Mesothelial cell of epicardium (in vitro differentiated cells): ENCODE measurements around the gene GOLGA6L10. TPM values are rescaled to one million over a fixed set of nuclear protein-coding genes. Genes with fewer than 3 reads are reported as not detected.
"Not testable (repeated sequence)": the region's sequence is repeated elsewhere in the genome, so short reads cannot be mapped to it uniquely, and the experiment has no call there.

Source experiments
- DNase-seq, 2 experiments: peaks; one replicate each; pipeline ENCODE4 v3.0.0; 2021; ENCODE audit warnings: low spot score in 2 of 2; ENCODE audit not compliant: unreplicated experiment in 2 of 2
- H3K27ac Mint-ChIP-seq: 2 replicates; pipeline ENCODE4 v1.8.0; 2021; ENCODE audit warnings: mixed read lengths
- H3K27me3 Mint-ChIP-seq: 2 replicates; pipeline ENCODE4 v1.8.0; 2021; ENCODE audit warnings: low read depth, mixed read lengths
- H3K36me3 Mint-ChIP-seq: 2 replicates; pipeline ENCODE4 v1.8.0; 2021; ENCODE audit warnings: mixed read lengths
- H3K4me1 Mint-ChIP-seq: 2 replicates; pipeline ENCODE4 v1.8.0; 2021; ENCODE audit warnings: mixed read lengths
- H3K4me3 Mint-ChIP-seq: 2 replicates; pipeline ENCODE4 v1.8.0; 2021; ENCODE audit warnings: mild to moderate bottlenecking, moderate library complexity, mixed read lengths
- H3K9me3 Mint-ChIP-seq: 2 replicates; pipeline ENCODE4 v1.8.0; 2021; ENCODE audit warnings: mixed read lengths
- total RNA-seq: library from RNA; stranded (reverse); gene quantifications from 3 replicates; pipeline ENCODE4 v1.2.1, GENCODE V29; 2021
- TF ChIP-seq, protein P1 (sequence below): fragments of 200-600 bp; sonication (generic); IDR thresholded peaks from one replicate; pipeline ENCODE4 v1.5.0; 2021; ENCODE audit warnings: antibody characterized with exemption; ENCODE audit not compliant: unreplicated experiment

The GOLGA6L10 gene
- total RNA-seq, 1 donor from 2014 or later = 11.6 TPM

DNA sequence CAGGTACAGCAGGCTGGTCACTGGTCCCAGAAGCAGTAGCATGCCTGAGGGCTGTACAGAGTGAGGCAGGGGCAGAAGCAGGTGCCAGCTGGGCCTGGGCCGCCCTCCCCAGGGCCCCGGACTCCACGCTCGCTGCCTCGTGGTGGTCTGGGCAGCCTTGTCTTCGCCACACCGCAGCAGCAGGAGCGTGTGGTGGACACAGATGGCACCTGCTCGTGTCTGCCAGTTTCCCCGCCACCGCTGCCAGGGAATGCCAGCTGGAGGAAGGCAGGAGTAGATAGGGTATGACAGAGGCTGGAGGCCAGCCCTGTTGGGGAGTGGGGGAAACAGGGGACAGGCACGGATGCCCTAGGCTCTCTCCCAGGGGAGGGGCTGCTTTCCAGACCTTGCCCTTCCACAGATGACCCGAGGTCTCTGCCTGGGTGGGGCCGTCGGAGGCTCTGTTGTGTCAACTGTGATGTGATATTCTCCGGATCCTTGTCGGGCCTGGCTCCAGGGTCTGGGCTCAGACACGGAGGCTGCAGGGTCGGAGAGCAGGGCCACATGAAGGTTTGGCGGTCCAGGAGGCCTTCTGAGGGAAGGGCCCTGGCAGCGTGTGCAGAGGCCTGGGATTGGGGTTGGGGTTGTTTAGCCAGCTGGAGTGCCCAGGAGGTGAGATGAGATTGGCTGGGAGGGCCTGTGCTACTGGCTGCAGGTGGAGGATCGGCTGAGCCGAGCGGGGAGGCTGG, 33.6 kb downstream of the GOLGA6L10 start:
- Mint-ChIP-seq H3K9me3 (peaks cover 5% of the 10 kb centered on the region), H3K36me3 (no peaks in the 10 kb centered on the region), H3K27ac (no peak overlapping the region), H3K4me1 (no peaks in the 10 kb centered on the region), H3K4me3 (no peak overlapping the region), H3K27me3 (peaks cover 5% of the 10 kb centered on the region)
- no peak for DNase-seq
- TF ChIP-seq, protein P1, sequence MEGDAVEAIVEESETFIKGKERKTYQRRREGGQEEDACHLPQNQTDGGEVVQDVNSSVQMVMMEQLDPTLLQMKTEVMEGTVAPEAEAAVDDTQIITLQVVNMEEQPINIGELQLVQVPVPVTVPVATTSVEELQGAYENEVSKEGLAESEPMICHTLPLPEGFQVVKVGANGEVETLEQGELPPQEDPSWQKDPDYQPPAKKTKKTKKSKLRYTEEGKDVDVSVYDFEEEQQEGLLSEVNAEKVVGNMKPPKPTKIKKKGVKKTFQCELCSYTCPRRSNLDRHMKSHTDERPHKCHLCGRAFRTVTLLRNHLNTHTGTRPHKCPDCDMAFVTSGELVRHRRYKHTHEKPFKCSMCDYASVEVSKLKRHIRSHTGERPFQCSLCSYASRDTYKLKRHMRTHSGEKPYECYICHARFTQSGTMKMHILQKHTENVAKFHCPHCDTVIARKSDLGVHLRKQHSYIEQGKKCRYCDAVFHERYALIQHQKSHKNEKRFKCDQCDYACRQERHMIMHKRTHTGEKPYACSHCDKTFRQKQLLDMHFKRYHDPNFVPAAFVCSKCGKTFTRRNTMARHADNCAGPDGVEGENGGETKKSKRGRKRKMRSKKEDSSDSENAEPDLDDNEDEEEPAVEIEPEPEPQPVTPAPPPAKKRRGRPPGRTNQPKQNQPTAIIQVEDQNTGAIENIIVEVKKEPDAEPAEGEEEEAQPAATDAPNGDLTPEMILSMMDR = no peak

DNA sequence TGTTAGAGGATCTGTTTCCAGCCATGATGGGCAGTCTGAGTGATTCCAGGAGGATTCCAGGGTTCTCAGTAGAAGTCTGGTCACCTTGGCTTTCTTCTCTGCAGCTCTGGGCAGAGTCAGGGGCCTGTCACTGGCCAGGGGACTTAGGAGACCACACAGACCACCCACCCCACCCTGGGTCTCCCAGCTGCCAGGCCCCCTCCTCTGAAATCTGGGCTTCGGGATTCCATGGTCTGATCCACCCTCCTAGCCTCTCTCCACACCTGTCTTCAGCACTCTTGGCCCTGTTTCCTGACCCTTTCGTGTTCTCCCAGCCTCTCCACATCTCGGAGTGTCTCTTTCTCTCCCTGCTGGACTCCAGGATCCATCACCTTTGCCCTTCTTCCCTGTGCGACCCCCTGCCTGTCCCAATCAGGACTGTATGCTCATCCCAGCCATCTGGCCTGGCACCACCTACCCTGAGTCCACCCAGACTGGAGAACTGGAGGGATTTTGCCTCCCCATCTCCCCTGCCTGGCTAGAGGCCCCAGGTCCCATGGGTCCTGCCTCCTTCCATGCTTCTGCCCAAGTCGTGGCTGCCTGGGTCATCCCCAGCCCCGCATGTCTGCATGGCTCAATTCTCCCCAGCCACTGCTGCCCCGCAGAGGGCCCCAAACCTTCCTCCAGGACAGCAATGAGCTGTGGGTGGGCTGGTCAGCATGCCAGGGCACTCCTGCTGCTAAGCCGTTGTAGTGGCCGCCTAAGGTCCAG, 34.3 kb downstream of the GOLGA6L10 start:
- Mint-ChIP-seq H3K4me1 (no peaks in the 10 kb centered on the region), H3K4me3 (no peak overlapping the region), H3K27ac (no peak overlapping the region), H3K27me3 (peaks cover 9% of the 10 kb centered on the region), H3K36me3 (no peaks in the 10 kb centered on the region), H3K9me3 (peaks cover 10% of the 10 kb centered on the region)
- no peak for DNase-seq
- TF ChIP-seq, protein P1 = no peak

DNA sequence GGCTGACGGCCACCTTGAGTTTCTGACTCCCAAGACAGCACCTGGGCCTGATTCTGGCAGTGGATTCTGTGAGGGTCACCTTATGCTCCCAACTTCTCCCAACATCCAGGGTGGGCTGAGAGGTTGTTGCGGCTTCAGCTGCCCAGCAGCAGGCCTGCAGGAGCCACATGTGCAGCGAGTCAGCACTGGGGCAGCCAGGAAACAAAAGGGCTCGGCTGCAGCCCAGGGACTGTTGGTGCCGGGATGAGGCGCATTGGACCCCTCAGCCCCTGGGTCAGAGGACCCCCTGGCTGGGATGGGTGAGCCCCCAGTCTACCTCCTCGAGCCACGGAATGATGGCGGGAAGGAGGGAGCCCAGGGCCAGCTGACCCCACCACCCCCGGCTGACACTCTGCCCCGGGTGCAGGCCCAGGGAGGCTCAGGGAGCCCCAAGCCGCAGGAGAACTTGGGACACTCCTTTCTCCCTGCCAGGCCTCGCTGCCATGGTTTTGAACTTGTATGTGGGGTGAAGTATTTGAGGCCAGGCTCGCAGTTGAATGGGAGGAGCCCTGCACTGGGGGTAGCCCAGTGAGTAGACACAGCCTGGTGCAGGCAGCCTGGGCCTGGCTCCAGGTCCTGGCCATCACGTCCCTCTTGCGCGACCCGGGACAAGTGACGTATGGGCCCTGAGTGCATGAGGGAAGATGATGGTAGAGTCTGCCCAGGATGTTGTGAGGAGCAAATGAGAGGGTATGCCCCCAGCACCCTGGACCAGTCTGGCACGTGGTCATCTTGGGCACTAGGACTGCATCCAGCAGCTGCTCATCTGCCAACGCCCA, 35.1 kb downstream of the GOLGA6L10 start:
- H3K27me3 Mint-ChIP-seq, DNase-seq, H3K27ac Mint-ChIP-seq, H3K4me3 Mint-ChIP-seq, H3K4me1 Mint-ChIP-seq, H3K36me3 Mint-ChIP-seq: not testable (repeated sequence)
- peaks cover 13% of the 10 kb centered on the region for H3K9me3 Mint-ChIP-seq

DNA sequence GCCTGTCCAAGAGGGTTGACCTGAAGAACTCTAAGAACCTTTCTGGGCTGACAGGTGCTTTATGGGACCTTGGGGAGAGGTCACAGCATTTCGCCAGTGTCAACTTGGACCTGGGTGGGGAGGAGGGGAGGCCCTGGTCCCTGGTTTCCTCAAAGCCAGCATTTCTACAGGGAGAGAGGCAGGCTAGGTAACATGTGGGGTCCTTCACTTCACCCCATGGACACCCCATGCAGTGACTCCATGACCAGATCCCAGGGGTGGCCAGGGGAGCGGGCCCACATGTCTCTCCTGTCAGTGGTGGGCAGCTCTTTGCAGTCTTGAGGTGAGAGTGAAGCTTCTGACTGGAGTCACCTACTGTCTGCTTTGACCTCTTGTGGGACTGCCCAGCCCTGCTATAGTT, 35.8 kb downstream of the GOLGA6L10 start:
- no peak overlapping the region for H3K27ac Mint-ChIP-seq
- H3K27me3 Mint-ChIP-seq = peaks cover 9% of the 10 kb centered on the region
- no peak overlapping the region for H3K4me3 Mint-ChIP-seq
- DNase-seq = no peak
- no peaks in the 10 kb centered on the region for H3K4me1 Mint-ChIP-seq
- TF ChIP-seq, protein P1 = no peak
- peaks cover 13% of the 10 kb centered on the region for H3K9me3 Mint-ChIP-seq
- H3K36me3 Mint-ChIP-seq = no peaks in the 10 kb centered on the region

DNA sequence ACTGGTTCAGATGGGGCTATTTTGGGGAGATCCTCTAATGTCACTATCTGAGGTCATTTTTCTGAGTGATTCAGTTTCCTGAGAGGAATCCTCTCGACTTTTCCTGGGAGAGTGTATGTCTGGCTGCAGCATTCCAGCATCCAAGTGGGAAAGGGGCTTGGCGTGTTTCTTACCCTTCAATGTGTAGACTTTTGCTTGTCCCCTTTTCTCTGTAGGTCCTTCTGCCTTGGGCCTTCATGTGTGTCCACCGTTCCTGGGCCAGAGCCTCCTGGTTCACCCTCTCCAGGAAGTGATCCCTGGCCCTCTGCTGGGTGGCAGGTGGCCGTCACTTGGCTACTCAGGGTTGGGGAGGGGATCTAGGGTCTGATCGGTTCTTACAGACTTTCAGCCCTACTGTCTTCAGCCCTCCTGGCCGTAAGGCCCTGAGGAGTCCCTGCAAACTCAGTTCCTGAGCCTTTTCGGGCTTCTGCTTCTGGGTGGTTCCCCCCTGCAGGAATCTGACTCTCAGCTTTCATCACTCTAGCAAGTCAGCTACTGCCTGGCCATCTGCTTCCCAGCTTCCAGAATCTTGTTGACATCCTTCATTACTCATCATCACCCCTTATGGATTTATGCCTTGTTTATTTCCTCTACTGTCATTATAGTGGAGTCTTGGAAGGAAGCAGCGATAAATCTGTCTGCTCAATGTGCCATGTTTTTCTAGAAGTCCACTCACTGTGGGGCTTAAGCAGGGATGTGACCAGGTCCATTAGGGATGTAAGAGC, 36.5 kb downstream of the GOLGA6L10 start:
- Mint-ChIP-seq H3K36me3 (no peaks in the 10 kb centered on the region), H3K9me3 (peaks cover 13% of the 10 kb centered on the region), H3K4me1 (no peaks in the 10 kb centered on the region), H3K27ac (no peak overlapping the region), H3K4me3 (no peak overlapping the region), H3K27me3 (peaks cover 9% of the 10 kb centered on the region)
- TF ChIP-seq, protein P1 = no peak
- DNase-seq = peak in 1 of 2 experiments; percentile 31

DNA sequence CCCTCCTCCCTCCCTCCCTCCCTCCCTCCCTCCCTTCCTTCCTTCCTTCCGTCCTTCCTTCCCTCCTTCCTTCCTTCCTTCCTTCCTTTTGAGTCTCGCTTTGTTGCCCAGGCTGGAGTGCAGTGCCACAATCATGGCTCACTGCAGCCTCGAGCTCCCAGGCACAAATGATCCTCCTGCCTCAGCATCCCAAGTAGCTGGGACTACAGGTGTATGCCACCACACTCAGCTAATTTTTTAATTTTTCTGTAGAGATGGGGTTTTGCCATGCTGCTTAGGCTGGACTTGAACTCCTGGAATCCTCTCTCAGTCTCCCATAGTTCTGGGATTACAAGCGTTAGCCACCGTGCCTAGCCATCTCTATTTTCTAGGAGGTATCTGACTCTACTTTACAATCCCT, 38.0 kb downstream of the GOLGA6L10 start:
- peaks cover 13% of the 10 kb centered on the region for H3K9me3 Mint-ChIP-seq
- not testable (repeated sequence) for DNase-seq, H3K4me3 Mint-ChIP-seq, H3K27ac Mint-ChIP-seq, H3K4me1 Mint-ChIP-seq, H3K36me3 Mint-ChIP-seq, H3K27me3 Mint-ChIP-seq
